Suprapubic skin (tissue), 3 donors: Measurements from ENCODE around the gene FETUB.

Source experiments
- CTCF ChIP-seq, 2 donors: fragments of 200-600 bp in 1 of 2; fragments of 450-650 bp in 1 of 2; sonication (generic) in 1 of 2; IDR thresholded peaks; one replicate each; pipeline ENCODE4 v1.5.1; 2016 to 2019; ENCODE audit warnings: antibody characterized with exemption in 2 of 2, mild to moderate bottlenecking in 1 of 2, moderate library complexity in 1 of 2
- EP300 ChIP-seq: sonication (generic); formaldehyde crosslinking; IDR thresholded peaks from one replicate; pipeline ENCODE4 v1.6.1; 2017; ENCODE audit warnings: antibody characterized with exemption

- TF ChIP-seq CTCF (IDR thresholded peaks at IDR 0.05) (no peak), EP300 (no peak)
Measured at GRCh38 chr3:186640473-186640818, 247 bp downstream of the FETUB start.
